Muscle layer of duodenum (tissue), 2 donors: ENCODE data around the gene FPR3.

ENCODE experiments used
- H3K27ac ChIP-seq: one replicate; pipeline ENCODE4 v1.7.0; 2013; ENCODE audit warnings: mild to moderate bottlenecking, low read length
- H3K27me3 ChIP-seq: one replicate; pipeline ENCODE4 v1.7.0; 2013; ENCODE audit warnings: low read depth, mild to moderate bottlenecking, control low read depth, low read length
- H3K36me3 ChIP-seq, 2 donors: one replicate each; pipeline ENCODE4 v1.7.0; 2013; ENCODE audit warnings: low read length in 2 of 2, control low read depth in 1 of 2, mild to moderate bottlenecking in 1 of 2; ENCODE audit not compliant: insufficient read depth in 2 of 2, control insufficient read depth in 1 of 2
- H3K4me1 ChIP-seq, 2 donors: one replicate each; pipeline ENCODE4 v1.7.0; 2013; ENCODE audit warnings: low read length in 2 of 2, mild to moderate bottlenecking in 2 of 2, control low read depth in 1 of 2, moderate library complexity in 1 of 2; ENCODE audit not compliant: insufficient read depth in 2 of 2, control insufficient read depth in 1 of 2
- H3K4me3 ChIP-seq, 2 donors: one replicate each; pipeline ENCODE4 v1.7.0; 2013; ENCODE audit warnings: low read length in 2 of 2, low read depth in 1 of 2, mild to moderate bottlenecking in 1 of 2
- H3K9me3 ChIP-seq, 2 donors: one replicate each; pipeline ENCODE4 v1.7.0; 2013; ENCODE audit warnings: low read length in 2 of 2, control low read depth in 1 of 2, mild to moderate bottlenecking in 1 of 2; ENCODE audit not compliant: control insufficient read depth in 1 of 2
- donor health status: healthy.

The FPR3 gene

GRCh38 chr19:51809787-51810186 lies 14.8 kb downstream of the FPR3 start:
- Histone ChIP-seq H3K27ac (no peak overlapping the region), H3K27me3 (no peaks in the 10 kb centered on the region)

DNA sequence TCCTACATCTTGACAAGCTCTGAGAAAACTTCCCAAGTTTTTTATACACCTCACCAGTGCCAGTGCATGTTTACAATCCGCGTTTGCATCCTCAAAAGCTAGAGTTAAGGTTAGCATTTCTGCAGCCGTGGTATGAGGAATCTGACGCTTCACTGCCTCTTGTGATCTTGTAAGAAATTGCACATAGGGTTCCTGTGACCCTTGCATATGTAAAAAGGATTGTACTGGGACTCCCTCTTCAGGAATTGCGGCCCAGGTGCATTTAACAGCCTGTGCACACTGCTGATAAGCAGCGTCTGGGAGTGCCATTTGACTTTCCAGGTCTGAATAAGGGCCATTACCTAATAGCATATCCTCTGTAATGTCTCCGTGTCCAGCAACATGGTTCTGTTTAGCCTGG lies 15.3 kb downstream of the FPR3 start:
- Histone ChIP-seq H3K4me3 (no peak overlapping the region), H3K36me3 (no peaks in the 10 kb centered on the region), H3K27ac (no peak overlapping the region), H3K27me3 (no peaks in the 10 kb centered on the region), H3K4me1 (no peaks in the 10 kb centered on the region), H3K9me3 (peaks cover 4 to 5% of the 10 kb centered on the region in 2 donors)

More at GRCh38 chr19:51809787-51810186, 14.8 kb downstream of the FPR3 start:
- Histone ChIP-seq H3K36me3 (no peaks in the 10 kb centered on the region), H3K4me3 (no peak overlapping the region), H3K9me3 (peaks cover 4 to 5% of the 10 kb centered on the region in 2 donors), H3K4me1 (no peaks in the 10 kb centered on the region)

DNA sequence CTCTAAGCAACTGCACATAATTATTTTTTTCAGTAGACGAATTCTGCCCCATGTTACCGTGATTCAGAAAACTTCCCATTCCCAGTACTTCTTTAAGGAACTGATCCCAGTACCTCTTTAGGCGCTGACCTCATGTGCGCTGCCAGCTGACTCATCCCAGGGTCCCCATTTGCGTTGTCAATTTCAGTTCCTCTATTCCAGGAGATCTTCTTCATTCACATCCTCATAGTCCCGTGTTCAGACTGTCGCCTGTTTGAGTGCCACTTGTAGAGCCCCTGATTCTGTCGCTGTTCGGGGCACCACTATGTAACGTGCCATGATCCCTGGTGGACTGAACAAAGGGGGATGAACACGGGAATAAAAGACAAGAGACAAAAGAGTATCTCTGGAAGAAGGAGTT lies 16.4 kb downstream of the FPR3 start:
- Histone ChIP-seq H3K36me3 (no peaks in the 10 kb centered on the region), H3K9me3 (peaks cover 4 to 5% of the 10 kb centered on the region in 2 donors), H3K27me3 (no peaks in the 10 kb centered on the region), H3K4me1 (no peaks in the 10 kb centered on the region), H3K4me3 (no peak overlapping the region), H3K27ac (peak overlapping the region; percentile 41)

- Histone ChIP-seq H3K27ac (no peak overlapping the region), H3K4me3 (no peak overlapping the region), H3K27me3 (no peaks in the 10 kb centered on the region)
Measured at GRCh38 chr19:51815043-51815442, 20.1 kb downstream of the FPR3 start.

GRCh38 chr19:51816711-51817110 lies 21.8 kb downstream of the FPR3 start:
- H3K27me3 ChIP-seq, result no peaks in the 10 kb centered on the region
- no peak overlapping the region for H3K27ac ChIP-seq
- no peaks in the 10 kb centered on the region for H3K36me3 ChIP-seq
- no peak overlapping the region for H3K4me3 ChIP-seq
- H3K9me3 ChIP-seq, result peaks cover 4 to 5% of the 10 kb centered on the region in 2 donors
- H3K4me1 ChIP-seq, result no peaks in the 10 kb centered on the region

More at GRCh38 chr19:51815043-51815442, 20.1 kb downstream of the FPR3 start:
- H3K9me3 ChIP-seq, result peaks cover 4 to 5% of the 10 kb centered on the region in 2 donors
- no peaks in the 10 kb centered on the region for H3K36me3 ChIP-seq
- H3K4me1 ChIP-seq, result no peaks in the 10 kb centered on the region

DNA sequence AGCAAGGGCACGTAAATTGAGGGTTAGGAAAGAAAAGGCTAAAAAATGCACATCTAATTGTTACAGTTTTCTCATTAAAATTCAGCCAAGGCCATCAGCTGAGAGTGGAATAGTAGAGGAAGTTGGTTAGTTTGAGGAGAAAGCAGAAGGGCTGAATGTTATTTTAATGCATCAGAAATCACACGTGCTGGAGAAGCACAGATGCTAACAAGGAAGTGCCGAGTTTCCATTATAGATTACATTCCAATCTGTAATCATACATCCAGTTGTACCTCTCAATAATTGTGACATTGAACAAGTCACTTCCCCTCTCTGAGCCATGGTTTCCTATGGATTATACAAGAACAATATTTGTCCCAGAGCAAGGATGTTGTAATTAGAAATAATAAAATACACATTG lies 25.1 kb downstream of the FPR3 start:
- Histone ChIP-seq H3K27me3 (no peaks in the 10 kb centered on the region), H3K4me3 (no peak overlapping the region), H3K4me1 (no peaks in the 10 kb centered on the region), H3K27ac (no peak overlapping the region), H3K36me3 (no peaks in the 10 kb centered on the region), H3K9me3 (no peaks in the 10 kb centered on the region)

- Histone ChIP-seq H3K36me3 (no peaks in the 10 kb centered on the region), H3K4me3 (no peak overlapping the region), H3K4me1 (no peaks in the 10 kb centered on the region), H3K27me3 (no peaks in the 10 kb centered on the region), H3K9me3 (no peaks in the 10 kb centered on the region), H3K27ac (no peak overlapping the region)
Measured at GRCh38 chr19:51820831-51821446, 26.0 kb downstream of the FPR3 start.

GRCh38 chr19:51821456-51821855 lies 26.5 kb downstream of the FPR3 start:
- Histone ChIP-seq H3K36me3 (no peaks in the 10 kb centered on the region), H3K4me1 (no peaks in the 10 kb centered on the region), H3K27me3 (no peaks in the 10 kb centered on the region), H3K4me3 (no peak overlapping the region), H3K27ac (no peak overlapping the region), H3K9me3 (no peaks in the 10 kb centered on the region)

DNA sequence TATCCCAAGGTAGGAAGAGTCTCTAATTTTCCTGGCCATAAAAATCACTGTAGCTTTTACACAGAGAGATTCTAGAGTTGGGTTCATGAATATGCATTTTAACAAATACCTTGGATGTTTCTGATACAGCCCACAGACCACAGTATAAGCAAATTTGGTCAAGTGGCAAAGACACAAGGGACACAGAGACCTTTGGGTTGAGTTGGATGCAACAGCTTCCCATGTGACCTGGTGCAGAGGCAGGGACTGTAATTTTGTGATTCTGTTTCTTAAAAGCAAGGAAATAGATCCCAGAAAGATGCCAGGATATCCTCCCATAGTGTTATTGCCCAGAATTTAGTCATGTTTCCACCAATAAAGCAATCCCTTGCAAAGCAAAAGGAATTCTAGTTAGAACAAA lies 27.0 kb downstream of the FPR3 start:
- H3K4me3 ChIP-seq, result no peak overlapping the region
- H3K4me1 ChIP-seq, result no peaks in the 10 kb centered on the region
- H3K27me3 ChIP-seq, result no peaks in the 10 kb centered on the region
- no peaks in the 10 kb centered on the region for H3K36me3 ChIP-seq
- no peak overlapping the region for H3K27ac ChIP-seq
- peaks cover 0 to 2% of the 10 kb centered on the region in 2 donors for H3K9me3 ChIP-seq

- Histone ChIP-seq H3K27me3 (no peaks in the 10 kb centered on the region), H3K27ac (no peak overlapping the region), H3K9me3 (peaks cover 0 to 3% of the 10 kb centered on the region in 2 donors), H3K4me3 (no peak overlapping the region), H3K4me1 (no peaks in the 10 kb centered on the region), H3K36me3 (no peaks in the 10 kb centered on the region)
Measured at GRCh38 chr19:51822325-51822724, 27.4 kb downstream of the FPR3 start.

DNA sequence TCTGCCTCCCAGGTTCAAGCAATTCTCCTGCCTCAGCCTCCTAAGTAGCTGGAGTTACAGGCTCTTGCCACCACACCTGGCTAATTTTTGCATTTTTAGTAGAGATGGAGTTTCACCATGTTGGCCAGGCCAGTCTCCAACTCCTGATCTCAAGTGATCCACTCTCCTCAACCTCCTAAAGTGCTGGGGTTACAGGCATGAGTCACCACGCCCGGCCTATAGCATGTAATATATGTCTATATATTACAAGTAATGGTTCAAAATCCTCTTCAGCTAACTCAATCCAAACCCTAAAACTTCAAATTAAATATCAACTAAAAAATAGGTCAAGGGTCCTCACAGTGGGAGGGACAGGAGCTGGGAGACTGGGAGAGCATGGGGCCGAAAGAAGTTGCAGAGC lies 28.0 kb downstream of the FPR3 start:
- H3K36me3 ChIP-seq, result no peaks in the 10 kb centered on the region
- no peaks in the 10 kb centered on the region for H3K27me3 ChIP-seq
- H3K27ac ChIP-seq, result no peak overlapping the region
- H3K4me3 ChIP-seq, result no peak overlapping the region
- H3K4me1 ChIP-seq, result no peaks in the 10 kb centered on the region
- peaks cover 0 to 3% of the 10 kb centered on the region in 2 donors for H3K9me3 ChIP-seq
